Activated T-helper 1 cell treated with anti-CD3 and anti-CD28 coated beads, Interleukin-2, amount 50 U/mL, for 16 hours (primary cell): ENCODE data around the gene RAB31.
A peak's percentile ranks its signal among the peaks of the same experiment; 100 is the strongest.
"Not testable (repeated sequence)": the region's sequence is repeated elsewhere in the genome, so short reads cannot be mapped to it uniquely, and the experiment has no call there.

ENCODE experiments used
- DNase-seq, 2 donors: peaks; one replicate each; pipeline ENCODE4 v3.0.0-alpha.2; 2020; ENCODE audit warnings: low read depth in 1 of 2, low spot score in 1 of 2

RAB31 gene

GRCh38 chr18:9757827-9758621, 49.9 kb downstream of the RAB31 start:
- DNase-seq = no peak

- DNase-seq = no peak
Measured at GRCh38 chr18:9758624-9759075, 50.5 kb downstream of the RAB31 start.

- no peak for DNase-seq
Measured at GRCh38 chr18:9760641-9761040, 52.5 kb downstream of the RAB31 start.

GRCh38 chr18:9762526-9762925, 54.4 kb downstream of the RAB31 start:
- DNase-seq = no peak

- no peak for DNase-seq
Measured at GRCh38 chr18:9763157-9763556, 55.1 kb downstream of the RAB31 start.

GRCh38 chr18:9764011-9764481, 55.9 kb downstream of the RAB31 start:
- DNase-seq = no peak

GRCh38 chr18:9765501-9765900, 57.4 kb downstream of the RAB31 start:
- no peak for DNase-seq

- no peak for DNase-seq
Measured at GRCh38 chr18:9766076-9766481, 58.0 kb downstream of the RAB31 start.

- DNase-seq = no peak
Measured at GRCh38 chr18:9766740-9767139, 58.6 kb downstream of the RAB31 start.

GRCh38 chr18:9768071-9768691, 60.1 kb downstream of the RAB31 start:
- DNase-seq = not testable (repeated sequence)

- DNase-seq = not testable (repeated sequence)
Measured at GRCh38 chr18:9770111-9770510, 62.0 kb downstream of the RAB31 start.

GRCh38 chr18:9771261-9771976, 63.3 kb downstream of the RAB31 start:
- peak in 1 of 2 donors; percentile 27 for DNase-seq

- DNase-seq = no peak
Measured at GRCh38 chr18:9771977-9772660, 64.0 kb downstream of the RAB31 start.

- no peak for DNase-seq
Measured at GRCh38 chr18:9772847-9773677, 65.0 kb downstream of the RAB31 start.

- no peak for DNase-seq
Measured at GRCh38 chr18:9774150-9774549, 66.0 kb downstream of the RAB31 start.

GRCh38 chr18:9775178-9775577, 67.1 kb downstream of the RAB31 start:
- no peak for DNase-seq

- no peak for DNase-seq
Measured at GRCh38 chr18:9779630-9780029, 71.5 kb downstream of the RAB31 start.

GRCh38 chr18:9782073-9782857, 74.2 kb downstream of the RAB31 start:
- no peak for DNase-seq

GRCh38 chr18:9786631-9787030, 78.5 kb downstream of the RAB31 start:
- no peak for DNase-seq

GRCh38 chr18:9787036-9787435, 78.9 kb downstream of the RAB31 start:
- no peak for DNase-seq
